C4-2B (cell line): ENCODE measurements around the gene TRIM59.

Experiments
- ZFX ChIP-seq: fragments of 450-650 bp; IDR thresholded peaks from 2 replicates; pipeline ENCODE4 v1.6.1; 2017
- TF ChIP-seq, protein P1 (sequence below): fragments of 450-650 bp; conservative IDR thresholded peaks from 2 replicates; pipeline ENCODE4 v1.5.1; 2017; ENCODE audit warnings: mild to moderate bottlenecking

DNA sequence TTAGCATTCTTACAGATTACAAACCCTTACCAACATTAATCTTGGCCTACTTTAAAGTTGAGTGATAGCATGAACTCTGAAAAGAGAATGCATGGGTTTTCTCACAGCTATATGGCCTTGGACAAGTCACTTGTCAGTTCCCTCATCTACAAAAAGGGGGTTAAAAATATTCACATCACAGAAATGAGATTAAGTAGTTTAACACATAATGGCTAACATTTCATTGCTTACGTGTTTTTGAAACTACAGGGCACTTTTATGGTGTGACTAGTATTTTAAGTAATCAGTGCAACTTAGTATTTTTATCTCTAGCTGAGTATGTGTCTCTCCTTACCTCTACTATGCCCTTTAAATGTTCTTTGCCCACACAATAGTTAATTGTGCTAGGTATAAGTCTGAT lies 13.8 kb downstream of the TRIM59 start:
- TF ChIP-seq, protein P1, sequence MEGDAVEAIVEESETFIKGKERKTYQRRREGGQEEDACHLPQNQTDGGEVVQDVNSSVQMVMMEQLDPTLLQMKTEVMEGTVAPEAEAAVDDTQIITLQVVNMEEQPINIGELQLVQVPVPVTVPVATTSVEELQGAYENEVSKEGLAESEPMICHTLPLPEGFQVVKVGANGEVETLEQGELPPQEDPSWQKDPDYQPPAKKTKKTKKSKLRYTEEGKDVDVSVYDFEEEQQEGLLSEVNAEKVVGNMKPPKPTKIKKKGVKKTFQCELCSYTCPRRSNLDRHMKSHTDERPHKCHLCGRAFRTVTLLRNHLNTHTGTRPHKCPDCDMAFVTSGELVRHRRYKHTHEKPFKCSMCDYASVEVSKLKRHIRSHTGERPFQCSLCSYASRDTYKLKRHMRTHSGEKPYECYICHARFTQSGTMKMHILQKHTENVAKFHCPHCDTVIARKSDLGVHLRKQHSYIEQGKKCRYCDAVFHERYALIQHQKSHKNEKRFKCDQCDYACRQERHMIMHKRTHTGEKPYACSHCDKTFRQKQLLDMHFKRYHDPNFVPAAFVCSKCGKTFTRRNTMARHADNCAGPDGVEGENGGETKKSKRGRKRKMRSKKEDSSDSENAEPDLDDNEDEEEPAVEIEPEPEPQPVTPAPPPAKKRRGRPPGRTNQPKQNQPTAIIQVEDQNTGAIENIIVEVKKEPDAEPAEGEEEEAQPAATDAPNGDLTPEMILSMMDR = no peak
- no peak for TF ChIP-seq ZFX
